Fibroblast of skin of abdomen (primary cell): ENCODE measurements around the gene HIGD1B.

ENCODE experiments used
- DNase-seq: peaks from one replicate; pipeline ENCODE4 v3.0.0-alpha.2; 2013

The HIGD1B gene

DNA sequence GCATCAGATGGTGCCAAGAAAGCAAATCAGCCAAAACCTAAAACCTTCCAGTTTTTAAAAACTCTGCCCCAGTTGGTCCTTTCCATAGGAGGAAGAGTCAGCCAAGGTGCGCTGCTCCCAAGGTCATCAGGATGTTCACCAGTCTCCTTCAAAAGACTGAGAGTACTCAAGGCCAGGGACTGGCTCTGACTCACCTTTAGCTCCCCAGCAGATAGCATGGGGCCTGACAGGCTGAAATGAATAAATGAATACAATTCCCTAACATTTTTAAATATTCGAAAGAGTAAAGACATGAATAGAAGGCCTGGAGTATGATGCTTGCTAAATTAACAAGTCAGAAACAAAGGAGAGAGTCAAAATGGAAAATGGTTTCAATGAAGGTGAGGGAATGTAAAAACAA, 32.4 kb downstream of the HIGD1B start:
- DNase-seq = no peak

DNA sequence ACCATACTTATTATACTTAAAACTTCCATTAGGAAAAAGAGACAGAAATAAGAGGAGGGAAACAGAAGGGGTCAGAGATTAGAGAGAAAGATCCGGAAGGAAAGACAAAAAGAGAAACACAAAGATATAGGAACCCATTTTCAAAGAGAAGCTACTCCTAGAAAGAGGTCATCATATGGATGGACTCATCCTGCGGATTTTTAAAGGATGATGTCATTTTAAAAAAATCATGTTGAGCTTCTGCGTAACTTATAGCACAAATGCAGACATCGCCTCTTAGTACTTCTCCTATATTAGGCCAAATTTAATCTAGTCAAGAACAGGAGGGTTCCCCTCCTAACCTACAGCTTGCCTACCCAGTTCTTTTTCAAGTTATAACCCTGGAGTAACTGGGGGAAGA, 33.5 kb downstream of the HIGD1B start:
- no peak for DNase-seq

DNA sequence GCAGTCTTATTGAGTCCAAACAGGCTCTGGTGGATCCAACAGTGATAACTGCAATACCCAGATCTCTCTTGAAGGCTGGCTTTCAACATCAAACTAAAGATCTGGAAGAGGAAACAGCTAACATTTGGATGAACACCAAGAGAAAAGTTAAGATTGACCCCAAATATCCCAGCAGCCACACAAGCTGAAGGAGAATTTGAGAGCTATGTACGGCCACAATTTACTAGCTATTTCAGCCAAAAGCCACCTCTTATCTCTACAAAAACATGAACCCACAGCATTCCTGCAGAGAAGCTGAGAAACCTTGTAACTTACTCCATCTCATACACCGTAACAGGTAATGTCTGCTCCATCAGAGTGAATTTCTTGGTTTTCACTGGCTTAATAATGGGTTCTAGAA, 37.3 kb downstream of the HIGD1B start:
- no peak for DNase-seq

DNA sequence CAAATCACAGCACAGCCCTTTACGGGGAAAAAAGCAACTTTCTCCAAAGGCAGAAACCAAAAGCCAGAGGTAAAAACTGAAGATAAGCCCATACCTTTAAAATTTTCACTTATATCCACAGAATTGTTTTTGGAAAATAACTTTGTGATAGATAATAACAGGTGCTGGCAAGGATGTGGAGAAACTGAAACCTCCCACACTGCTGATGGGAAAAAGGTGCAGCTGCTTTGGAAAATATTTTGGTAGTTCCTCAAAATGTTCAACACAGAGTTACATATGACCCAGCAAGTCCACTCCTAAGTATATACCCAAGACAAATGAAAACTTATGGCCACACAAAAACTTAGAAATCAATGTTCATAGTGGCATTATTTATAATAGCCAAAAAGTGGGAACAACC, 39.3 kb downstream of the HIGD1B start:
- DNase-seq = no peak

DNA sequence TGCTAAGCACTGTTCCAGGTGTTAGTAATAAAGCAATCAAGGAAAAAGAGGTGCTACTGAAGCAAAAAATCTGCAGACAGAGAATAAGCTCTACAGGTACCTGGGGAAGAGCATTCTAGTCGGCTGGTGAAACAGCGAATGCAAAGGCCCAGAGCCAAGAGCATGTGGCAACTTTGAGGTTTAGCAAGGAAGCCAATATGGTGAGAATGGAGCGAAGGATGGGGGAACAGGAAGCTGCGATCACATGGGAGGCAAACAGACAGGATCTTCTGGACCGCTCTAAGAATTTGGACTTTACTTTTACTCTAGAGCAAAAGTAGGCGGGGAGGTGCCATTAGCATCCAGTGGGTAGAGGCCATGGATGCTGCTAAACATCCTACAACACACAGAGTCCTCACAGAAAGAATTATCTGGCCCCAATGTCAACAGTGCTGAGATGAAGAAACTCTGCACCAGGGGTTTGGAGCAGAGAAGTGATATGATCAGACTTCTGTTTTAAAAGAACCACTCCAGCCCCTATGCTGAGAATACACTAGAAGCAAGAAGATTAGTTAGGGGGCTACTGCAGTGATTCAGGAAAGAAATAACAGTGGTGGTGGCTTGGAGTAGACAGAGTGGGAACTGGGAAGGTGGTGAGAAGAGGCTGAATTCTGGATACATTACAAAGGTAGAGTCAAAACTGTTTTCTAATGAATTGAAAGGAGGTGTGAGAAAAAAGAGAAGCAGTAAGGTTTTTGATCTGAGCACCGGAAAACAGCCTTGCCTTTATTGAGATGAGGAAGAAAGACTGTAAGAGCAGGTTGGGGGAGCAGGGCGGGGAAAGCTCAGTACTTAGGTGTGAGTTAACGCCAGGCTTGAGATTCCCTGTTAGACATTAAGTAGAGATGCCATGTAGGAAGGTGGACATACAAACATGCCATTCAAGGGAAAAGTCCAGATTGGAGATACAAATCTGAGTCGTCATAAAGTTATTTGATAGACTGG, 40.6 kb downstream of the HIGD1B start:
- DNase-seq = no peak

DNA sequence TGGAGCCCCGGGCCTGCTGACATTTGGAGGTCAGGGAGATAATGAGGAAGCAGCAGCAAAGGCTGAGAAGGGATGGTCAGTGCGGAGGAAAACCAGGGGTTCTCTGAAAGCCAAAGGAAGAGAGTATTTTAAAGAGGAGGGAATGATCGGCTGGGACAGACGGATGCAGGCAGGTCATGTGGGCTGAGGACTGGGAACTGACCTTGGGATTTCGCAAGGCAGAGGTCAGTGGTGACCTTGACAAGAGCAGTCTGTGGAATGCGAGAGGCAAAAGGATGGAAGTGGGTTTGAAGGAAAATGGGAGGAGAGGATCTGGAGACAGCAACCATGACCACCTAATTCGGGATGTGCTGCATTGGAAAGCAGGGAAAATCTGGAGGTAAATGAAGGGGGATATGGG, 41.3 kb downstream of the HIGD1B start:
- no peak for DNase-seq

DNA sequence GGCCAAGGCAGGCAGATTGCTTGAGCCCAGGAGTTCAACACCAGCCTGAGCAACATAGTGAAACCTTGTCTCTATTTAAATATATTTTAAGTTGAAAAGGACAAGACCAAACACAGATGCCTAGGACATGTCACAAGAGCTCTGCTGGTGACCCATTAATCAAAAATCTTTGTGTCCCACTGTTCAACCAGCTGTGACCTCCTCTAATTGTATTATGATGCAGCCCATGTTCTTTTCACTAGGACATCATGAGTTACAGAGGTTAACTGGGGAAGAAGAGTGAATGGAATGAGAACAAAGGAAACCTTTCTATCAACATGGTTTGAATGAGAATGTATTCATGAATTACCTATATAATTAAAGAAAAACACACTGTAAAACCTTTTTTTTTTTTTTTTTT, 44.6 kb downstream of the HIGD1B start:
- no peak for DNase-seq

DNA sequence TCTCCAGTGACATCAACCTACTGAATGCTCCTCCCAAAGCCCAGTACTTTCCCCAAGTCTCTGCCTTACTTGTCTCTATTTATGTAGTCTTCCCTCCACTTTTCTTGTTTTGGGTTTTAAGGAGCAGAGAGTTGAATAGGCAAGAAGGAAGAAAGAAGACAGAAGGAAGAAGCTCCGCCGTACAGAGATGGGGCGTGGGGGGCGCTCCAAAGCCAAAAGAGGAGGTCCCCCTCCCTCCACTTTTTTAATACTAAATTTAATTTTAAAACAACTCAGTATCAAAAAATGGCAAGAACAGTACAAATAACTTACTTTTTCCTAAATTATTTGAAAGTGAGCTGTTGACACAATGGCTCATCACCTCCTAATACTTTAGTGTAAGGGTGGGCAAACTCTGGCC, 47.0 kb downstream of the HIGD1B start:
- DNase-seq = no peak

DNA sequence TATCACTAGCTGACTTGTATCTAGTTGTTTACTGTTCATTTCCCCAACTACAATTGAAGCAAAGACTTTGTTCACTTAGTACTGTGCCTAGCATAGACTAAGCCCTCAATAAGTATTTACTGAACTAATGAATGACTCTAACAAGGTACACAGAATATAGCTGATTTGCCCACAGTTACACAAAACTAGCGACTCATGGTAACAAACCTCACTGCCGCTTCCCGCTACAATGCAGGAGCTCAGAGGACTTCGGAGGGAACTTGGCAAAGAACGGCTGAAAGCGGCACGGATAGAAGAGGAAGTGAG, 51.0 kb downstream of the HIGD1B start:
- no peak for DNase-seq

DNA sequence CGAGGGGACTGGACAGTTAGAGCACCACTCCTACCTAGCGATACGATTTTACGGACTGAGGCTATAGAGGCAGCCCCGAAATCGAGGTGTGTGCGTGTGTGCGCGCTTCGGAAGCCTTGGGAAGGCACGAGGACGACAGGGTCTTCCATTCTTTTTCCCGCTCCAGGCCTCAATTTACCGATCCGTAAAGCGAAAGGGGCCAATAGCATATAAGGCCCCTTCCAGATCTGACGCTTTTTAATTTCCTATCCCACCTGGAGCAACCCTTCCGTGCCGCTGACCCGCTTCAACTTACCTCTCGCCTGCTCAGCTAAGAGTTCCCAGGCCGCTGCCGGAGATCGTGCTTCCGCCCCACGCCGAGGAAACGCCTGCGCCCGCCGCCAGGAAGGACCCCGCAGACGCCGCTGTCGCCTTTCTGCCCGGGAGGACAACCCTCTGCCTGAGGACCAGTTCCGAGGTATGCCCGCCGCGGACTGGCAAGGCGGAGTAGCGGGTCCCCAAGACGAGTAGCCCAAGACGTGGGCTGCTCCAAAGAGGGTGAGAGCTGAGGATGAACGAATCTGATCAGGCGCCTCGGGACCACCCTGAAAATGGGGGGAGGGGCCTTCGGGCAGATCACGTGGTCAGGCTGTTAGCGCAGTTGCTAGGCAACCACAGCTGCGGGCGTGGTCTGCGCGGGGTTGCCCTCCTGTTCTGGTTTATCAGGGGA, 51.5 kb downstream of the HIGD1B start, which contains the start of gene EFTUD2:
Gene EFTUD2, minus strand, starts transcription at position 372 of the 709 bp plus-strand sequence. CDS start 4,924 bp downstream, outside the sequence.
- DNase-seq = peak; percentile 87
